SH-SY5Y (cell line): ENCODE data around the gene MED27.

Experiments used
- GATA2 ChIP-seq: IDR thresholded peaks from 2 replicates; pipeline ENCODE4 v1.6.1; 2011; ENCODE audit warnings: mild to moderate bottlenecking, low read depth, low read length
- GATA3 ChIP-seq: IDR thresholded peaks from 2 replicates; pipeline ENCODE4 v1.6.1; 2011; ENCODE audit warnings: low read depth, mild to moderate bottlenecking, low read length, moderate library complexity

DNA sequence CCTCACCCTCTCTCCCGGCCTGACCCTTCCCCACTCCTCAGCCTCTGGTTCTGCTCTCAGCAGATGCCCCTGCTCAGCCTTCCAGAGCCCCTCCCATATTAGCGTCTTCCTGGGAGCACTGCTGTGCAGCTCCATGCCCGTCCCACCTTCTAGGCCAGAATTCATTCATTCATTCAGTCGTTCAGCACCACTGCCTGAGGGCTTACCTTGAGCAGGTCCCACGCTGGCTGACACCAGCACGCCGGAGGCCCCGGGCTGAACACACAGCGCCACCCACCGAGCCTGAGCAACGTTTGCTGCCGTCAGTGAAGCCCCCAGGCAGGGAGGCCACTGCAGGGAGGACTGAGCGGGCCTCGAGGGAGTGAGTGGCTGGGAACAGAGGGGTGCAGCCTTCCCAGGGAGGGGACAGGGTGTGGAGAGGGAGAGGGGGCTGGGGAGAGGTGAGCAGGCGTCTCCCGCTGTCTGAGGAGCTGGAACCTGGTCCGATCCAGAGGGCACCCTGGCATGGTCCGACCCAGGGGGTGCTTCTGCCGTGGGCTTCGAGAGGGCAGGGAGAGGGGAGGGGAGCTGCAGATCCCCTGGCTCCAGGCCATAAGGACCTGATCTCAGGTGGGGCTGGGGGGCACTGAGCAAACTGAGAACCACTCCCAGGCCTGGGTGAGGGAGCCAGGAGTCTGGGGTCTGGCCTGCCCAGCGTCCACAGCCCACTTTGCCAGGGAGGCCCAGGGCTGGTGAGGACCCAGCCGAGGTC lies 241.0 kb downstream of the MED27 start:
- no peak for TF ChIP-seq GATA2
- no peak for TF ChIP-seq GATA3
